Heart left ventricle (tissue), 16 donors: Measurements from ENCODE around the gene HOXC10. TPM values are rescaled to one million over a fixed set of nuclear protein-coding genes. Genes with fewer than 3 reads are reported as not detected.

Experiments used
- ATAC-seq, 4 donors: fragments of 200-7000 bp; cut with Tn5 transposase; one replicate each; pipeline ENCODE4 v1.9.1; 2020 to 2022; ENCODE audit warnings: moderate library complexity in 4 of 4, mild to moderate bottlenecking in 3 of 4, moderate number of reproducible peaks in 1 of 4
- DNase-seq, 5 donors: peaks; one replicate each; pipeline ENCODE4 v3.0.0-alpha.2; 2020
- H3K27ac ChIP-seq, 12 donors: fragments of 200-600 bp; sonication (generic) in 4 of 12; one replicate each; pipeline versions ENCODE4 v1.5.0 to v1.8.0; 2016 to 2022; ENCODE audit warnings: mild to moderate bottlenecking in 2 of 12
- H3K27me3 ChIP-seq, 9 donors: fragments of 200-600 bp; sonication (generic) in 2 of 9; one replicate each; pipeline versions ENCODE4 v1.5.1 to v1.8.0; 2016 to 2022; ENCODE audit warnings: mild to moderate bottlenecking in 3 of 9
- H3K36me3 ChIP-seq, 9 donors: fragments of 200-600 bp; sonication (generic) in 2 of 9; one replicate each; pipeline versions ENCODE4 v1.5.0 to v1.8.0; 2018 to 2022; ENCODE audit warnings: mild to moderate bottlenecking in 2 of 9
- H3K4me1 ChIP-seq, 12 donors: fragments of 200-600 bp; sonication (generic) in 4 of 12; one replicate each; pipeline versions ENCODE4 v1.5.0 to v1.8.0; 2016 to 2022; ENCODE audit warnings: mild to moderate bottlenecking in 3 of 12
- H3K4me3 ChIP-seq, 12 donors: fragments of 200-600 bp; sonication (generic) in 4 of 12; one replicate each; pipeline versions ENCODE4 v1.5.0 to v1.8.0; 2017 to 2022; ENCODE audit warnings: mild to moderate bottlenecking in 9 of 12, moderate library complexity in 4 of 12
- H3K9me3 ChIP-seq, 12 donors: fragments of 200-600 bp; sonication (generic) in 4 of 12; one replicate each; pipeline versions ENCODE4 v1.5.0 to v1.8.0; 2016 to 2022; ENCODE audit warnings: mild to moderate bottlenecking in 1 of 12
- POLR2A ChIP-seq, 2 donors: fragments of 450-650 bp; IDR thresholded peaks; one replicate each; pipeline ENCODE4 v1.6.1; 2017; ENCODE audit warnings: antibody characterized with exemption in 2 of 2, mild to moderate bottlenecking in 2 of 2, moderate library complexity in 2 of 2
- WGBS, 4 donors: extraction: QIAGEN DNeasy Blood & Tissue Kit in 2 of 4; methylation state at CpG; one replicate each; pipeline versions ENCODE4 v1.1.5 to v1.1.7; 2013 to 2018; 5-methylcytosine and 5-hydroxymethylcytosine counted together
- intact Hi-C, 10 donors: fragments of 100-400 bp; cut with DNase I; formaldehyde crosslinking; loops; one replicate each; pipeline versions ENCODE4 v1.11.1 to v1.14.2; 2022
- polyA plus RNA-seq, 2 donors: library from polyadenylated mRNA; stranded (reverse); fragments of 200-250 nt; gene quantifications; one replicate each; pipeline ENCODE4 v1.2.3, GENCODE V29; 2013
- total RNA-seq, 9 donors: library from RNA; depleted of rRNA in 2 of 9; stranded (reverse); fragments of >200 nt in 2 of 9; fragmentation: NEBNext Ultra II Directional in 3 of 9; extraction: Animal tissue kit (Norgen Biotek cat#: 25700) in 3 of 9; gene quantifications; one replicate each; pipeline versions ENCODE4 v1.1.0 to v1.2.4, GENCODE V29; 2016 to 2023
- TF ChIP-seq, protein P1 (sequence below), 12 donors: fragments of 200-600 bp; sonication (generic) in 4 of 12; IDR thresholded peaks; one replicate each; pipeline versions ENCODE4 v1.5.0 to v1.8.0; 2018 to 2022; ENCODE audit warnings: antibody characterized with exemption in 12 of 12, mild to moderate bottlenecking in 5 of 12
- donor health status: ischemic (EF 13 %, LVEDD 7.1; RV severe dilation, severe dysfunction).
- donor health status: healthy with polysubstance abuse.
- donor health status: DM: no; HTN: yes; CAD: no.
- donor health status: DM: no; HTN: no; CAD: no.
- donor health status: ischemic (EF 25% LVEDD 6.9; RV normal size, moderate dysfunction).
- donor health status: ischemic (EF 25% LVEDD 5.7; RV mildly dilated, moderate dysfunction).
- donor health status: healthy.
- donor health status: DM: yes; HTN: yes; CAD: no.
- donor health status: ischemic (EF 35%, LVEDD 5.7; RV mildly dilated, moderate dysfunction).
- donor health status: nonischemic (EF 11% LVEDD 7.7; RV severe dilation, severe dysfunction).
- donor health status: DM: yes; HTN: yes; CAD: no.
- donor health status: PGD.
- donor health status: ischemic (EF 29% LVEDD 5.4; RV normal size, mild dysfunction).
- donor health status: nonischemic (EF 23%, LVEDD 6.1; RV moderate dilation, normal function).

Gene HOXC10
- total and polyA plus RNA-seq, 11 donors, result not detected

DNA sequence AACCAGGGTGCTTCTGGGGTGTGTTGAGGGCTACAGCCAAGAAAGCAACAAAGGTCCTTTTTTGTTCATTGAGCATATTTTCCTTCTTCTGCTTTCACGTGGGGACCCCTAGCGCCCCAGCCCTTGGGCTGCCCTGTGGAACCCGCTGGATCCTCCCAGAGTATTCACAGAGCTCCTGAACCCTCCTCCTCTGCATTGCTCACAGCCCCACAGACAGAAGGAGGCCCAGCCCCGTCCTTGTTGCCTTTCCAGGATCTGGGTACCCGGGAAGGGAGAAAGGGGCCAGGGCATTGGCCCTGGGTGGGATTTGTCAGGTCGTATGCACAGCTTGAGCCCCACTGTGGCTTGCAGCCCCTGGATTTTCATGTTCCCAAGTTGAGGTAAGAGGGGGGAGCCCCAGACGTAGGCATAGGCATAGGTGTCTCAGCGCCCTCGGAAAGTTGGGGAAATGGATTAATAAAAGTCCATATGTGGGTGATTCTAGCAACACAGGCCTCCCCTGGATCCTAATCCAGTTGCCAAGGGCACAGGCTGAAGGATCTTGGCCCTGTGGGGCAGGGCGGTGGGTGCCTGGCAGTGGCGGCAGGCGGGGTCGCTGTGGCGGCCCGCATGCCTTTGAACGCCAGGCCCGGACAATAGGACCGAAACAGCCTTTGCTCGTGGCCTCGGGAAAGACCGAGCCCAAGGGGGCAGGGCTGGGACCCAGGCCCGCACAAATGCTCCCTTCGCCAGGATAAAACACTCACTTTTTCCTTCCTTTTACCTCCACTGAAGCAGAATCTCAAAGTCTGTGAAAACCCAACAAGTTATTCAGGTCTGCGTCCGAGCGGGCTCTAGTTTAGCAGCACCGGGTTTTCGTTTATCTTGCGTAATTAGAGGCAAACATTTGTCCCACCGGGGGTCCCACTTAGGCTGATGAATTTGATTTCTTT lies 3.0 kb upstream of the HOXC10 start:
- ATAC-seq (no peak), DNase-seq (no peak)
- TF ChIP-seq, protein P1, sequence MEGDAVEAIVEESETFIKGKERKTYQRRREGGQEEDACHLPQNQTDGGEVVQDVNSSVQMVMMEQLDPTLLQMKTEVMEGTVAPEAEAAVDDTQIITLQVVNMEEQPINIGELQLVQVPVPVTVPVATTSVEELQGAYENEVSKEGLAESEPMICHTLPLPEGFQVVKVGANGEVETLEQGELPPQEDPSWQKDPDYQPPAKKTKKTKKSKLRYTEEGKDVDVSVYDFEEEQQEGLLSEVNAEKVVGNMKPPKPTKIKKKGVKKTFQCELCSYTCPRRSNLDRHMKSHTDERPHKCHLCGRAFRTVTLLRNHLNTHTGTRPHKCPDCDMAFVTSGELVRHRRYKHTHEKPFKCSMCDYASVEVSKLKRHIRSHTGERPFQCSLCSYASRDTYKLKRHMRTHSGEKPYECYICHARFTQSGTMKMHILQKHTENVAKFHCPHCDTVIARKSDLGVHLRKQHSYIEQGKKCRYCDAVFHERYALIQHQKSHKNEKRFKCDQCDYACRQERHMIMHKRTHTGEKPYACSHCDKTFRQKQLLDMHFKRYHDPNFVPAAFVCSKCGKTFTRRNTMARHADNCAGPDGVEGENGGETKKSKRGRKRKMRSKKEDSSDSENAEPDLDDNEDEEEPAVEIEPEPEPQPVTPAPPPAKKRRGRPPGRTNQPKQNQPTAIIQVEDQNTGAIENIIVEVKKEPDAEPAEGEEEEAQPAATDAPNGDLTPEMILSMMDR (IDR thresholded peaks at IDR 0.05), result no peak
- TF ChIP-seq POLR2A (IDR thresholded peaks at IDR 0.05), result no peak
- no peak overlapping the region for H3K4me3 ChIP-seq
- H3K9me3 ChIP-seq, result no peaks in the 10 kb centered on the region
- H3K36me3 ChIP-seq, result no peaks in the 10 kb centered on the region
- no peak overlapping the region for H3K27ac ChIP-seq
- peaks cover 0 to 19% (median 13%) of the 10 kb centered on the region in 12 donors for H3K4me1 ChIP-seq
- 8 to 13% (median 9%) methylated on average over 29 to 30 of the region's 30 CpGs for WGBS, 4 donors
- peaks cover 78 to 98% (median 95%) of the 10 kb centered on the region in 9 donors for H3K27me3 ChIP-seq
- intact Hi-C loops, result no loop called here

DNA sequence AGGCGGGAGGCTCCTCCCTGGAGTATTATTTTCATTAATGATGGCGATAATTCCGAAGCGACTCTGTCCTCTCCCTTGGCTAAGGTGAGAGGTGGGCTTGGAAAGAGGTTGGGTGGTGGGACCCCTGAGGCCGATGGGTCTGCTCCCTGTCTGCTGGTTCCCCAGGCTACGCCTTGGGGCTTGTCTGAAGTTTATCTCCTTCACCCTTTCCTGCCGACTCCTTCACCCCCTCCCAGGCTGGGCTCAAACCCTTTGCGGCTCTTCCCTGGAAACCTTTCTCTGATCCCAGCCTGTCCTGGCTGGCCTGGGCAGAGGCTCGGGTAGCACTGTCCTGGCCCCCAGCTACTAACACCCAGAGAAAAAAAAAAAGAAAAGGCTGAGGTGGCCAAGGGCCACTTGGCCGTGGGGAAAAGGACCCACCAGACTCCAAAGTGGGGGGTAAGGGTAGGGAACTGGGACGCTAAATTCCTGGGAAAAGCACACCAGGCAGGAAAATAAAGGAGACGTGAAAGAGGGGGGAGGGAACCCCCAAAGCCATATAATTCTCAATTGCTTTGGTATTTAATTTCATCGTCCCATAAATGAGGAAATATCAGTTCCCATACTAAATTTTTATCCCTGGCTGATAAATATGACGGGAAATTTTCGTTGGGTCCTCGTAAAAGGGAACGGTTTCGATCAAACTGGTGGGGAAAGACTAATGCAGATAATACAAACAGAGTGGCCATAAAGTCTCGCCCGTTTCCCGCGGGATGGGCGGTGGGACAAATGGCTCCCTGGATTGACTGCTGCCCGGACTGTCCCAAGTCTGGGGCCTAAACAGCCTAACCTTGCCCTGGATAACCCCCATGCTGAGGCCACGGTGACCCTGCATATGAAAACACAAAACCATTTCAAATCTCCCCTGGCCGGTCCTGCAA lies 2.0 kb upstream of the HOXC10 start:
- no peak overlapping the region for H3K4me3 ChIP-seq
- intact Hi-C loops, result no loop called here
- TF ChIP-seq, protein P1 (IDR thresholded peaks at IDR 0.05), result no peak
- TF ChIP-seq POLR2A (IDR thresholded peaks at IDR 0.05), result no peak
- peaks cover 71 to 98% (median 95%) of the 10 kb centered on the region in 9 donors for H3K27me3 ChIP-seq
- WGBS, 4 donors, result 7 to 10% (median 9%) methylated on average over 25 to 26 of the region's 26 CpGs
- ATAC-seq, result no peak
- H3K36me3 ChIP-seq, result no peaks in the 10 kb centered on the region
- no peaks in the 10 kb centered on the region for H3K9me3 ChIP-seq
- no peak for DNase-seq
- H3K27ac ChIP-seq, result no peak overlapping the region
- peaks cover 0 to 19% (median 13%) of the 10 kb centered on the region in 12 donors for H3K4me1 ChIP-seq

DNA sequence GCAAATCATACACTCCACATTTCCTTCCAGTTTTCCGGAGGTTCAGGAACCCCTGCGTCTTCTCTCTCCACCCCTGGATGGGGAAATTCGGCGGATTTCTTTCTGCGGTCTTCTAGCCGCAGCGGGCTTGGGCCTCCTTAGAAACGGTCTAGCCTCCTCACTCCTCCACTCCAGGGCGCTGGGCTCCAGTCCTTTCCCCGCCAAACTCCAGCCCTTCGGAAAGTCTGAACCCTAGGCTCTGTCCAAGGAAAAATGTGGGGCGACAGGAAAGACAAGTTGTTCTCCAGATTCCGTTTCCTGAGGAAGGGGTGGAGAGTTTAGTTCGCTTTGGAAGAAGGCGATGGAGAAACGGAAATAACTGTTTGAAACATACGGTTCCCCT lies 1.4 kb upstream of the HOXC10 start:
- 4 to 10% (median 8%) methylated on average over 17 of the region's 17 CpGs for WGBS, 4 donors
- Histone ChIP-seq H3K4me3 (no peak overlapping the region), H3K4me1 (peaks cover 0 to 19% (median 13%) of the 10 kb centered on the region in 12 donors), H3K36me3 (no peaks in the 10 kb centered on the region), H3K9me3 (no peaks in the 10 kb centered on the region), H3K27ac (no peak overlapping the region), H3K27me3 (peaks cover 68 to 99% (median 97%) of the 10 kb centered on the region in 9 donors)
- intact Hi-C loops, result no loop called here
- ATAC-seq (no peak), DNase-seq (no peak)
- TF ChIP-seq, protein P1 (IDR thresholded peaks at IDR 0.05), result no peak
- TF ChIP-seq POLR2A (IDR thresholded peaks at IDR 0.05), result no peak
